Neural cell (in vitro differentiated cells): Measurements from ENCODE around the gene VAT1L. TPM values are rescaled to one million over a fixed set of nuclear protein-coding genes. Genes with fewer than 3 reads are reported as not detected.

ENCODE experiments used
- H2AFZ ChIP-seq: fragments of 200-600, 300-800 bp; sonication (generic), shearing (Covaris generic); 2 replicates; pipeline ENCODE4 v1.6.0; 2014; ENCODE audit warnings: low read depth, mild to moderate bottlenecking, antibody characterized with exemption, low read length, moderate library complexity
- H3F3A ChIP-seq: fragments of 200-600 bp; shearing (Covaris generic); 2 replicates; pipeline ENCODE4 v1.6.1; 2016; ENCODE audit warnings: mild to moderate bottlenecking, moderate library complexity, mixed read lengths, antibody characterized with exemption, low read length; ENCODE audit not compliant: insufficient read depth, poor library complexity, severe bottlenecking
- H3K27ac ChIP-seq: fragments of 200-600, 300-800 bp; sonication (generic), shearing (Covaris generic); 2 replicates; pipeline ENCODE4 v1.5.1; 2014; ENCODE audit warnings: mild to moderate bottlenecking, low read length, moderate library complexity
- H3K27me3 ChIP-seq: fragments of 300-800, 200-600 bp; sonication (generic), shearing (Covaris generic); 2 replicates; pipeline ENCODE4 v1.6.0; 2014; ENCODE audit warnings: mild to moderate bottlenecking, low read depth, low read length, moderate library complexity; ENCODE audit not compliant: insufficient read depth
- H3K36me3 ChIP-seq: fragments of 300-800, 200-600 bp; sonication (generic), shearing (Covaris generic); 2 replicates; pipeline ENCODE4 v1.5.1; 2014; ENCODE audit warnings: mild to moderate bottlenecking, antibody characterized with exemption, low read length, moderate library complexity; ENCODE audit not compliant: insufficient read depth
- H3K4me2 ChIP-seq: fragments of 300-800, 200-600 bp; sonication (generic), shearing (Covaris generic); 2 replicates; pipeline ENCODE4 v1.6.0; 2014; ENCODE audit warnings: mild to moderate bottlenecking, low read length
- H3K4me3 ChIP-seq: fragments of 300-800, 200-600 bp; sonication (generic), shearing (Covaris generic); 2 replicates; pipeline ENCODE4 v1.5.1; 2014; ENCODE audit warnings: mild to moderate bottlenecking, low read length, moderate library complexity
- H3K79me2 ChIP-seq: fragments of 200-600 bp; shearing (Covaris generic); replicated peaks from 2 replicates; pipeline ENCODE4 v1.6.0; 2014; ENCODE audit warnings: mild to moderate bottlenecking, low read length, moderate library complexity; ENCODE audit not compliant: insufficient read depth
- H3K9ac ChIP-seq: fragments of 300-800, 200-600 bp; sonication (generic), shearing (Covaris generic); 2 replicates; pipeline ENCODE4 v1.6.1; 2016; ENCODE audit warnings: mild to moderate bottlenecking, low read length, mixed read lengths
- H3K9me2 ChIP-seq: fragments of 200-600 bp; shearing (Covaris generic); 2 replicates; pipeline ENCODE4 v1.6.1; 2016; ENCODE audit warnings: mild to moderate bottlenecking, low read length, mixed read lengths; ENCODE audit not compliant: insufficient read depth
- H3K9me3 ChIP-seq: fragments of 200-600, 300-800 bp; sonication (generic), shearing (Covaris generic); 2 replicates; pipeline ENCODE4 v1.6.1; 2016; ENCODE audit warnings: mild to moderate bottlenecking, mixed run types, low read length, moderate library complexity, mixed read lengths
- H4K20me1 ChIP-seq: fragments of 200-600 bp; shearing (Covaris generic); 2 replicates; pipeline ENCODE4 v1.6.1; 2016; ENCODE audit warnings: mild to moderate bottlenecking, mixed run types; ENCODE audit not compliant: insufficient read depth
- MXI1 ChIP-seq: fragments of 450-650 bp; conservative IDR thresholded peaks from 2 replicates; pipeline ENCODE4 v1.6.1; 2014; ENCODE audit warnings: antibody characterized with exemption, mild to moderate bottlenecking; ENCODE audit not compliant: poor library complexity, severe bottlenecking
- TAF1 ChIP-seq: IDR thresholded peaks from 2 replicates; pipeline ENCODE4 v1.6.1; 2012; ENCODE audit warnings: low read depth
- polyA plus RNA-seq: library from polyadenylated mRNA; depleted of rRNA; stranded (reverse); fragments of >200 nt; gene quantifications from 2 replicates; pipeline ENCODE4 v1.2.3, GENCODE V29; 2014
- TF ChIP-seq, protein P1 (sequence below): fragments of 450-650 bp; IDR thresholded peaks from 2 replicates; pipeline ENCODE4 v1.5.1; 2014; ENCODE audit warnings: antibody characterized with exemption, mild to moderate bottlenecking, moderate library complexity; ENCODE audit not compliant: poor library complexity, severe bottlenecking
- TF ChIP-seq, protein P2 (sequence below): IDR thresholded peaks from 2 replicates; pipeline ENCODE4 v1.6.1; 2012; ENCODE audit warnings: borderline replicate concordance

VAT1L gene
- polyA plus RNA-seq, 1 donor from 2014 or later = 54.5 TPM

GRCh38 chr16:78028018-78028417, 239.7 kb downstream of the VAT1L start:
- Histone ChIP-seq H3K9ac (no peak overlapping the region), H3K79me2 (no peaks in the 10 kb centered on the region), H3K27me3 (no peaks in the 10 kb centered on the region), H3K9me3 (no peaks in the 10 kb centered on the region), H3K4me2 (no peak overlapping the region), H3F3A (no peaks in the 10 kb centered on the region), H4K20me1 (no peaks in the 10 kb centered on the region), H3K4me3 (no peak overlapping the region), H3K9me2 (no peaks in the 10 kb centered on the region), H2AFZ (no peak overlapping the region), H3K27ac (no peak overlapping the region), H3K36me3 (no peaks in the 10 kb centered on the region)
- TF ChIP-seq, protein P1, sequence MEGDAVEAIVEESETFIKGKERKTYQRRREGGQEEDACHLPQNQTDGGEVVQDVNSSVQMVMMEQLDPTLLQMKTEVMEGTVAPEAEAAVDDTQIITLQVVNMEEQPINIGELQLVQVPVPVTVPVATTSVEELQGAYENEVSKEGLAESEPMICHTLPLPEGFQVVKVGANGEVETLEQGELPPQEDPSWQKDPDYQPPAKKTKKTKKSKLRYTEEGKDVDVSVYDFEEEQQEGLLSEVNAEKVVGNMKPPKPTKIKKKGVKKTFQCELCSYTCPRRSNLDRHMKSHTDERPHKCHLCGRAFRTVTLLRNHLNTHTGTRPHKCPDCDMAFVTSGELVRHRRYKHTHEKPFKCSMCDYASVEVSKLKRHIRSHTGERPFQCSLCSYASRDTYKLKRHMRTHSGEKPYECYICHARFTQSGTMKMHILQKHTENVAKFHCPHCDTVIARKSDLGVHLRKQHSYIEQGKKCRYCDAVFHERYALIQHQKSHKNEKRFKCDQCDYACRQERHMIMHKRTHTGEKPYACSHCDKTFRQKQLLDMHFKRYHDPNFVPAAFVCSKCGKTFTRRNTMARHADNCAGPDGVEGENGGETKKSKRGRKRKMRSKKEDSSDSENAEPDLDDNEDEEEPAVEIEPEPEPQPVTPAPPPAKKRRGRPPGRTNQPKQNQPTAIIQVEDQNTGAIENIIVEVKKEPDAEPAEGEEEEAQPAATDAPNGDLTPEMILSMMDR = no peak
- TF ChIP-seq, protein P2, sequence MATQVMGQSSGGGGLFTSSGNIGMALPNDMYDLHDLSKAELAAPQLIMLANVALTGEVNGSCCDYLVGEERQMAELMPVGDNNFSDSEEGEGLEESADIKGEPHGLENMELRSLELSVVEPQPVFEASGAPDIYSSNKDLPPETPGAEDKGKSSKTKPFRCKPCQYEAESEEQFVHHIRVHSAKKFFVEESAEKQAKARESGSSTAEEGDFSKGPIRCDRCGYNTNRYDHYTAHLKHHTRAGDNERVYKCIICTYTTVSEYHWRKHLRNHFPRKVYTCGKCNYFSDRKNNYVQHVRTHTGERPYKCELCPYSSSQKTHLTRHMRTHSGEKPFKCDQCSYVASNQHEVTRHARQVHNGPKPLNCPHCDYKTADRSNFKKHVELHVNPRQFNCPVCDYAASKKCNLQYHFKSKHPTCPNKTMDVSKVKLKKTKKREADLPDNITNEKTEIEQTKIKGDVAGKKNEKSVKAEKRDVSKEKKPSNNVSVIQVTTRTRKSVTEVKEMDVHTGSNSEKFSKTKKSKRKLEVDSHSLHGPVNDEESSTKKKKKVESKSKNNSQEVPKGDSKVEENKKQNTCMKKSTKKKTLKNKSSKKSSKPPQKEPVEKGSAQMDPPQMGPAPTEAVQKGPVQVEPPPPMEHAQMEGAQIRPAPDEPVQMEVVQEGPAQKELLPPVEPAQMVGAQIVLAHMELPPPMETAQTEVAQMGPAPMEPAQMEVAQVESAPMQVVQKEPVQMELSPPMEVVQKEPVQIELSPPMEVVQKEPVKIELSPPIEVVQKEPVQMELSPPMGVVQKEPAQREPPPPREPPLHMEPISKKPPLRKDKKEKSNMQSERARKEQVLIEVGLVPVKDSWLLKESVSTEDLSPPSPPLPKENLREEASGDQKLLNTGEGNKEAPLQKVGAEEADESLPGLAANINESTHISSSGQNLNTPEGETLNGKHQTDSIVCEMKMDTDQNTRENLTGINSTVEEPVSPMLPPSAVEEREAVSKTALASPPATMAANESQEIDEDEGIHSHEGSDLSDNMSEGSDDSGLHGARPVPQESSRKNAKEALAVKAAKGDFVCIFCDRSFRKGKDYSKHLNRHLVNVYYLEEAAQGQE = no peak
- no peak for TF ChIP-seq MXI1
- no peak for TF ChIP-seq TAF1

Other genes starting within 250 kb of the VAT1L start
- gene NUDT7, start 66.0 kb upstream of the VAT1L start, polyA plus RNA-seq = 6.5 and 13.9 TPM in 2 replicates
- gene CLEC3A, start 234.0 kb downstream of the VAT1L start, polyA plus RNA-seq = not detected in 2 replicates